Keratinocyte (primary cell): Measurements from ENCODE around the gene CFAP73. TPM values are rescaled to one million over a fixed set of nuclear protein-coding genes. Genes with fewer than 3 reads are reported as not detected.
A peak's percentile ranks its signal among the peaks of the same experiment; 100 is the strongest.

Experiments
- DNase-seq: peaks from one replicate; pipeline ENCODE4 v3.0.0-alpha.2; 2011; ENCODE audit warnings: low read depth, missing footprints, low spot score
- FAIRE-seq: peaks from 2 replicates; lab custom pipeline; 2011; peaks lifted over from hg19 to GRCh38; lab: Jason Lieb, UNC
- H2AFZ ChIP-seq: 2 replicates; pipeline ENCODE4 v1.6.0; 2012; ENCODE audit warnings: low read length, control low read depth, inconsistent platforms; ENCODE audit not compliant: control insufficient read depth
- H3K27ac ChIP-seq: 2 replicates; pipeline ENCODE4 v1.5.1; 2011; ENCODE audit warnings: low read length; ENCODE audit not compliant: control insufficient read depth, insufficient read depth
- H3K27me3 ChIP-seq: 3 replicates; pipeline ENCODE4 v1.6.0; 2011; ENCODE audit warnings: low read length; ENCODE audit not compliant: control insufficient read depth, insufficient read depth; ENCODE audit errors: extremely low read depth
- H3K36me3 ChIP-seq, 2 experiments: 2 replicates in 1 of 2; 3 replicates in 1 of 2; pipeline ENCODE4 v1.5.1; 2011; ENCODE audit warnings: low read length in 2 of 2, mild to moderate bottlenecking in 1 of 2; ENCODE audit not compliant: control insufficient read depth in 2 of 2, insufficient read depth in 2 of 2; ENCODE audit errors: extremely low read depth in 1 of 2
- H3K4me1 ChIP-seq: 3 replicates; pipeline ENCODE4 v1.5.1; 2011; ENCODE audit warnings: low read length; ENCODE audit not compliant: control insufficient read depth, insufficient read depth; ENCODE audit errors: extremely low read depth
- H3K4me2 ChIP-seq: 3 replicates; pipeline ENCODE4 v1.6.0; 2011; ENCODE audit warnings: low read depth, low read length; ENCODE audit not compliant: control insufficient read depth, insufficient read depth; ENCODE audit errors: extremely low read depth
- H3K4me3 ChIP-seq, 3 experiments: fragments of 200-600 bp in 1 of 3; sonication (generic) in 1 of 3; 2 replicates in 2 of 3; 3 replicates in 1 of 3; pipeline ENCODE4 v1.5.1; 2011 to 2016; ENCODE audit warnings: low read length in 3 of 3, mild to moderate bottlenecking in 3 of 3, control low read depth in 2 of 3, inconsistent platforms in 1 of 3, low read depth in 1 of 3, mixed read lengths in 1 of 3, mixed run types in 1 of 3, moderate library complexity in 1 of 3; ENCODE audit not compliant: control insufficient read depth in 2 of 3, insufficient read depth in 2 of 3; ENCODE audit errors: extremely low read depth in 1 of 3
- H3K79me2 ChIP-seq: 2 replicates; pipeline ENCODE4 v1.6.0; 2012; ENCODE audit warnings: low read length; ENCODE audit not compliant: control insufficient read depth, insufficient read depth
- H3K9ac ChIP-seq: 3 replicates; pipeline ENCODE4 v1.6.0; 2011; ENCODE audit warnings: low read length; ENCODE audit not compliant: control insufficient read depth, insufficient read depth; ENCODE audit errors: extremely low read depth
- H3K9me1 ChIP-seq: 3 replicates; pipeline ENCODE4 v1.6.0; 2011; ENCODE audit warnings: low read length; ENCODE audit not compliant: control insufficient read depth, insufficient read depth; ENCODE audit errors: extremely low read depth
- H3K9me3 ChIP-seq: 2 replicates; pipeline ENCODE4 v1.5.1; 2012; ENCODE audit warnings: low read depth, low read length; ENCODE audit not compliant: control insufficient read depth
- H4K20me1 ChIP-seq: 3 replicates; pipeline ENCODE4 v1.6.0; 2011; ENCODE audit warnings: low read length; ENCODE audit not compliant: control insufficient read depth, insufficient read depth; ENCODE audit errors: extremely low read depth
- CTCF ChIP-seq, 3 experiments: IDR thresholded peaks in 1 of 3; conservative IDR thresholded peaks in 1 of 3; optimal IDR thresholded peaks in 1 of 3; 2 replicates in 2 of 3; 3 replicates in 1 of 3; pipeline versions ENCODE3 to v1.5.1; 2011; ENCODE audit warnings: low read length in 3 of 3, mild to moderate bottlenecking in 3 of 3, moderate library complexity in 2 of 3, control low read depth in 1 of 3, inconsistent platforms in 1 of 3; ENCODE audit not compliant: insufficient read depth in 2 of 3; ENCODE audit errors: extremely low read depth in 1 of 3
- EZH2 ChIP-seq: IDR thresholded peaks from one replicate; pipeline ENCODE4 v1.6.1; 2012; ENCODE audit warnings: inconsistent platforms, mild to moderate bottlenecking, low read length, moderate library complexity
- dilution Hi-C: fragments of 300-500 bp; cut with MboI; formaldehyde crosslinking; loops from one replicate; pipeline ENCODE4 v1.7.0; 2020; ENCODE audit warnings: low sequenced_read_pairs; ENCODE audit not compliant: extremely low pct_ligation_motif_present
- polyA plus RNA-seq, 5 experiments: library from polyadenylated mRNA; depleted of rRNA in 3 of 5; stranded (reverse) in 3 of 5; stranded (forward) in 1 of 5; unstranded in 1 of 5; fragments of >200 nt; gene quantifications; 1 replicate in 1 of 5; 2 replicates in 3 of 5; 3 replicates in 1 of 5; pipeline versions ENCODE4 v1.2.1 to v1.2.3, GENCODE V29; 2011 to 2012; ENCODE audit warnings: missing spikeins in 2 of 5, low read depth in 1 of 5, low replicate concordance in 1 of 5

Gene CFAP73
- polyA plus RNA-seq, 1 donor (not counting 4 experiments of a cell fraction or from before 2014, with no cell fraction given): not detected

DNA sequence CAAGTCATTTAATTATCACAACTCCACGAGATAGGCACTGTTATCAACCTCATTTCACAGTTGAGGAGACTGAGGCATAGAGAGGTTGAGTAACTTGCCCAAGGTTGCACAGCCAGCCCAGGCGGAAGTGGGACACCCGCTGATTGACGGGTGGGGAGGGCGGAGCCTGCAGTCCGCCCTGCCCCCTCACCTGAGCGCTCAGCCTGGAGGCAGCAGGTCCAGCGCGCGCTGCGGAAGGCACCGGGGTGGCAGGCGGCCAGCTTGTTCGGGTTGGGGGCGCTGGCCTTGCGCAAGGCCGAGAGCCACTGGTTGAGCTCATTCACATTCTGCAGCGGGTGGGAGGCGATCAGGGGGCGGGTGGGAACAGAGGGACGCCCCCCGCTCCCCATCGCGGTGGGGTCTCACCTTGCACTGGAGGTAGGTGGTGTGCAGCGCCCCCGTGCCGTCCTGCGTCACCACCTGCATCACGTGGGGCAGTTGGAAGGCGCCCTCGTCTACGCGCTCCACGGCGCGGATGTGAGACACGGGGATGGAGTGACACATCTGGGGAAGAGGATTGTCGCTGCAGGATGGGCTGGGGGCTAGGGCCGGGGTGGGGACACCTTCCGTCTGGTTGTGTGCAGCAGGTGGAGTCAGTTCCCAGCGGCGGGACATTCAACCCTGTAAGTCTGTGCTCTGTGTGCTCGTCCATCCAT, 45.6 kb upstream of the CFAP73 start:
- Histone ChIP-seq H3K9ac (no peak overlapping the region), H3K9me3 (no peaks in the 10 kb centered on the region), H3K4me2 (no peak overlapping the region), H3K36me3 (no peaks in the 10 kb centered on the region), H3K27ac (no peak overlapping the region), H3K27me3 (no peaks in the 10 kb centered on the region), H3K9me1 (no peaks in the 10 kb centered on the region), H4K20me1 (no peaks in the 10 kb centered on the region), H3K79me2 (no peaks in the 10 kb centered on the region), H3K4me3 (no peak overlapping the region), H3K4me1 (no peaks in the 10 kb centered on the region), H2AFZ (no peak overlapping the region)
- FAIRE-seq (no peak), DNase-seq (no peak)
- dilution Hi-C loops: no loop called here
- TF ChIP-seq CTCF (optimal IDR thresholded peaks at IDR 0.05 in 1 of 3, IDR thresholded peaks at IDR 0.05 in 1 of 3, conservative IDR thresholded peaks at IDR 0.05 in 1 of 3; ENCODE audit: extremely low read depth in 1 of 3, insufficient read depth in 2 of 3, low read length in 3 of 3): peak in 1 of 3 experiments; percentile 13
- no peak for TF ChIP-seq EZH2

- no peaks in the 10 kb centered on the region for H3K9me1 ChIP-seq
- no peak for TF ChIP-seq CTCF (optimal IDR thresholded peaks at IDR 0.05 in 1 of 3, IDR thresholded peaks at IDR 0.05 in 1 of 3, conservative IDR thresholded peaks at IDR 0.05 in 1 of 3; ENCODE audit: extremely low read depth in 1 of 3, insufficient read depth in 2 of 3, low read length in 3 of 3)
- no peak for TF ChIP-seq EZH2
- H3K27me3 ChIP-seq: peaks cover 6% of the 10 kb centered on the region
- H3K79me2 ChIP-seq: no peaks in the 10 kb centered on the region
- H2AFZ ChIP-seq: no peak overlapping the region
- DNase-seq: no peak
- H3K9me3 ChIP-seq: no peaks in the 10 kb centered on the region
- no peak overlapping the region for H3K4me3 ChIP-seq
- no peak overlapping the region for H3K4me2 ChIP-seq
- H3K36me3 ChIP-seq: no peaks in the 10 kb centered on the region
- H3K4me1 ChIP-seq: no peaks in the 10 kb centered on the region
- dilution Hi-C loops: no loop called here
- no peak overlapping the region for H3K9ac ChIP-seq
- no peaks in the 10 kb centered on the region for H4K20me1 ChIP-seq
- no peak for FAIRE-seq
- no peak overlapping the region for H3K27ac ChIP-seq
These were observed 44.5 kb upstream of the CFAP73 start for GRCh38 chr12:113104953-113105510.
